HG02588 (cell line): ENCODE data around the gene ABLIM1.
A peak's percentile ranks its signal among the peaks of the same experiment; 100 is the strongest.

Experiments used
- ATAC-seq: cut with Tn5 transposase; IDR thresholded peaks from one replicate; pipeline ENCODE4 v1.9.1; 2021; ENCODE audit warnings: mild to moderate bottlenecking, moderate library complexity; ENCODE audit not compliant: unreplicated experiment

Gene ABLIM1

GRCh38 chr10:114550756-114551635, 107.1 kb downstream of the ABLIM1 start:
- ATAC-seq: no peak

DNA sequence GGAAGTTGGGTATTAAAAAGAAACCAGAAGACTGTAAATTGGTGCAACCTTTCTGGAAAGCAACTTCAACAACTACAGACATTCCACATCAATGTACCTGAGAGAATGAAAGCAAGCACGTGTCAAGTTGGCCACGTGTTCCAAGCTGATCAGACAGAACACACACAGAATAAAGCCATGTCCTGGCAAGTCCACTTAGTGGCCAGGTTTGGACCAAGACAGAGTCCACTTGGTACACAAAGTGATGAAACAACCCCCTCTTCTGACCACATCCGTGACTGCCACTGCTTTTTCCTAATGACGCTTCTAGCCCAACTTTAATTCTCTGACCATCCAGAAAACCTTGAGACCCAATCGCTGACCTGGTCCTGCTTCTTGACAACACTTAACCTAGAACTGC, 109.4 kb downstream of the ABLIM1 start:
- ATAC-seq: no peak

DNA sequence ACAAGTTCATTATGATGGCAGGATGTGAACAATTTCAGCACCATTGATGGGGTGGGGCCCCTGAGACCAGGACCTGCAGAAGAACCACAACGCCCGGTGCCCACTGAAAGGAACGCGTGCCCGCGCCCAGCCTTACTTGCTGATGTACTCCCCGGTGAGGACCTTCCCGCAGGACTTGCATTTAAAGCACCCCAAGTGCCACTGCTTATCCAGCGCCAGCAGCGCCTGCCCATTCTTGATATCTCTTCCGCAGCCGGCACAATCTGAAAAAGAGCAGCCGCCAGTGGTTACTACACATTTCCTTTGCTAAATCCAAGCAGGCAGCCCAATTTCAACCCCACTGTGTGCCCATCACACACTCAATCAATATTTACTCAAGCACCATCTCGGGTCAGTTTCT, 110.6 kb downstream of the ABLIM1 start:
- ATAC-seq: no peak

- no peak for ATAC-seq
Measured at GRCh38 chr10:114547056-114547455, 111.0 kb downstream of the ABLIM1 start.

DNA sequence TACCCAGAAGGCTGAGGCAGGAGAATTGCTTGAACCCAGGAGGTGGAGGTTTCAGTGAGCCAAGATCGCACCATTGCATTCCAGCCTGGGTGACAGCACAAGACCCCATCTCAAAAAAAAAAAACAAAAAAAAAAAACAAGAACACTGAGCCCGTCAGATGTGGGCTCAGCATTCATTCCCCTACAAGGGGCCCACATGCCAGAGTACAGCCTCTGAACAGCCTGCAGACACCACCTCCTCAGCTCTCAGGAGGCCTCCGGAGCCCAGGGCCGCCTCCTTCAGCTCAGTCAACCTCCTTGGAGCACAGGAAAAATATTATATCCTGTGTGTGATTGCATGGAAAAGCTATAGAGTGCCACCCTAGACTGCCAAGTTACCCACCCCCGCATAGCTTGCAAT, 112.3 kb downstream of the ABLIM1 start:
- no peak for ATAC-seq

- no peak for ATAC-seq
Measured at GRCh38 chr10:114545071-114545470, 113.0 kb downstream of the ABLIM1 start.

GRCh38 chr10:114544045-114544659, 113.9 kb downstream of the ABLIM1 start:
- ATAC-seq: peak; percentile 98

DNA sequence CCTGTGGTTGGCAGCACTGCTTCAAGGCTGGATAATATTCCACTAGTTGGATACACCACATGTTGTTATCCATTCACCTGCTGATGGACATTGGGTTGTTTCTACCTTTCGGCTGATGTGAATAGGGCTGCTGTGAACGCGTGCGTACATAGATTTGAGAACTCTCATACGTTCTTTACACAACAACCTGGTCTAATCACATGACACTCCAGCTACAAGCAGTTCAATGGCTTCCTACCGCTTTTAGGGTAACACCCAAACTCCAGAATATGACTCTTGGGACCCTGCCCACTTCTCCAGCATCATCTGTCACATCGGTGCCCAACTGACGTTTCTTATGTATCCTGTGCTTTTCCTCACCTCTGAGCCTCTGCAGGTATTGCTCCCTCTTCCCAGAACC, 114.6 kb downstream of the ABLIM1 start:
- no peak for ATAC-seq

DNA sequence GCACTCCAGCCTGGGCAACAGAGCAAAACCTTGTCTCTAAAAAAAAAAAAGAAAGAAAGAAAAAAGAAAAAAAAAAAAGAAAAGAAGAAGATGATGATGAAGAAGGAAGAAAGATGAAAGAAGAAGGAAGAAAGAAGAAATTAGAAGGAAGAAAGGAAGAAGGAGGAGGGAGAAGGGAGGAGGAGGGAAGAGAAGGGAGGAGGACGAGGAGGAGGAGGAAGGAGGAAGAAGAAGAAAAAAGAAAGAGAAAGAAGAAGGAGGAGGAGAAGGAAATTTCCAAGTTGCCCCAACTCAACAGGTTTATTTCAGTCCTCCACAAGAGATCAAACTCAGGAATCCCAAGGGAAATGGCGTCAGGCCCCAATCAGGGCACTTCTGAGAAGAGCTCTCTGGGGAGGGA, 115.7 kb downstream of the ABLIM1 start:
- ATAC-seq: no peak

DNA sequence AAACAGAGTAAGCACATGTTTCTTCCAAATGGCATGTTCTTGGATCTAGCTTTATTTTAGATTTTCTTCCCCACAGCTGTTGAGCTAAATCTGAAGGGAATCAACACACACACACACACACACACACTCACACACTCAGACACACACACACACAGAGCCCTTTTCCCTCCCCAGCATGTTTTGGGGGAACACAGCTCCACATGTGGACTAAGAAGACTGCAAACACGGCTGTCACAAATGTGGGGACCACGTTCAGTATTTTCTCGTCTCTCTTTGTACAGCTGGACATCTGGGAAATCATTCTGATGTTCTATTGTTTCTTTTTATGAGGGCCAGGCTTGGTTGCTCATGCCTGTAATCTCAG, 116.3 kb downstream of the ABLIM1 start:
- ATAC-seq: no peak

DNA sequence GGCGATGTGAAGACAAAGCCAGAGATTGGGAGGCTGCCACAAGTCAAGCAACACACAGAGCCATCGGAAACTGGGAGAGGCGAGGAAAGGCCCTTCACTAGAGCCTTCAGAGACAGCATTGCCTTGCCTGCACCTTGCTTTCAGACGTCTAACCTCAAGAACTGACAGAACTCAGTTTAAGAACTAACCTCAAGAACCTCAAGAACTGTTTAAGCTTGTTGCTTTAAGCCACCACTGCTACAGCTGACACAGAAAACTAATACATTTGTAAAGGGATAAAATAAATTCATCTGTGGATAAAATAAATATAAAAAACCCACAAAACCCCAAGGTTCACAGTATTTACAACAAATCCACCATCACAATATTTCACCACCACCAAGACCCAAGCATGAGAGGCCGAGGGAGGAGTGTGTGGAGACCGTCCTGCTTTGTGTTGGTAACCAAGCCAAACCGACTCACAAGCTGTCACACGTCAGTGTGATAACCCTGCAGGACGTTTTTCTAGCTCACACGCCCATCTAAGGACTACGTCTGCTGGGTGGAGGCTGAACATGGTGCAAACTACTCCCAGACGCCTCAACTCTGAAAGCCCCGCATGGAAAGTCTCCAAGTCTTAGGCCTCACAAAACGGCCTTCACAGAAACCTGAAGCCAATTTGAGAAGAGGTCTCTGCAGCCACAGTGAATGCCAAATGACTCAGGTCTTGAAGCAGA, 116.8 kb downstream of the ABLIM1 start:
- no peak for ATAC-seq

DNA sequence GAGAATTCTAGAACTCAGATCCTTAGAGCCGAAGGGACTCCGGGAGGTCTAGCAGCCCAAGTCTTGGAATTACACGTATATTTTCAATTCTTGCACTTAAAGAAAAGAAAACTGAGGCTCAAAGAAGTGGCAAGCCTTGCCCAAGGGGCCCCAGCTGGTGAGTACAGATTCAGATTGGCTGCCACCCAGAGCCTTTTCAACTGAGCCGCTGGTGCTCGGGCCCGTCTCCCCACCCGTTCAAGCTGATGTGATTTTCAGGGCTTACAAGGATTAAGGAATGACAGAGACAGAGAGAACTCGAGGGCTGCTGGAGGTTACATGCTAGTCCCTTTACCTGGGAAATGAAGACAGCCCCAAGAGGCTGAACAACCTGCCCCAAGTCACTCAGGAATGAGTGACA, 117.8 kb downstream of the ABLIM1 start:
- no peak for ATAC-seq

- no peak for ATAC-seq
Measured at GRCh38 chr10:114539623-114540022, 118.5 kb downstream of the ABLIM1 start.

DNA sequence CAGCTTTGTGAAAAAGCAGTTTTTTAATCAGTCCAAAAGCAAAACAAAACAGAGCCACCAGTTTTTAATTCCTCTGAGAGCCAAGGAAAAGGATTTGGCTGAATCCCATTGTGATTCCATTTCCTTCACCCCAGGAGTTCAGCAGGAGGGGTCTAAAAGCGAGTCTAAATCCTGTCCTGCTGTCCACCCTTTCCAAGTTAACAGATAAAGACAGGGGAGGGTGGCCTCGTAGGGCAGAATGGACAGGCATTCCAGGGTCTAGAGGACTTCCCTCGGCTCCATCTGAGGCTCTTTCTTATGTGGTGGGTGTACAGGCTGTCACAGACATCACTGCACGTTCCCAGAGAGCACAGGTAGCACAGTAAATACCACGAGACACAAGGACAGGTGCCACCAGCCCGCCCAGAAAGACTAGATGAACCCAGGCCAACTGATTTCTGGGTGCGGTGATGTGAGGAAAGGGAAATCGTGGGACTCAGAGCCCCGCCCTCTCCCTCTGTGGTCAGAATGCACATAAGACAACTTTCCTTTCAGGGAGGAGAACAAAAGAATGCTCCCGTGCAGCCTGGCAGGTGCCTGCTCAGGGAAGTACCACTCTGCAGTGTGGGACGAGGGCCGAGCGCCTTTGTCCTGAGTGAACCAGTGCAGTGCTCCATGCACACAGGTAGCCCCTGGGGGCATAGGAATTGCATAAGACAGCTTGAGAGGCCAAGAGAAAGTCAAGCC, 119.7 kb downstream of the ABLIM1 start:
- no peak for ATAC-seq

DNA sequence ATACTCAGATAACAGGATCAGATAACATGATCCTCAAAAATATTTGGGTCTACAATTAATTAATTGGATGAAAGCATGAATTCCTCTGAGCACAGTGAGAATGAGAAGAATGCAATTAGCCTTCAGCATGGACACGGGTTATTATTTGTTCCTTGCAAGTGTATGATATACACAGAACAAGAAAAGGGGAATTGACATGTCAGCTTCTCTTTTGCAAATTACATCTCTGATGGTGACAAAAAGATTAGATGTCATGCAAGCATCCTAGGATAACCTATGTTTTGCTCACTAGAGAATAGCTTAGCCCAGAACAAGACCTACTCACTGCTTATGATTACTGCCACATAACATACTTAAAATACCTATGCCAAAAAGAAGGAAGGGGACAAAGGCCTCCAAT, 120.3 kb downstream of the ABLIM1 start:
- ATAC-seq: no peak

DNA sequence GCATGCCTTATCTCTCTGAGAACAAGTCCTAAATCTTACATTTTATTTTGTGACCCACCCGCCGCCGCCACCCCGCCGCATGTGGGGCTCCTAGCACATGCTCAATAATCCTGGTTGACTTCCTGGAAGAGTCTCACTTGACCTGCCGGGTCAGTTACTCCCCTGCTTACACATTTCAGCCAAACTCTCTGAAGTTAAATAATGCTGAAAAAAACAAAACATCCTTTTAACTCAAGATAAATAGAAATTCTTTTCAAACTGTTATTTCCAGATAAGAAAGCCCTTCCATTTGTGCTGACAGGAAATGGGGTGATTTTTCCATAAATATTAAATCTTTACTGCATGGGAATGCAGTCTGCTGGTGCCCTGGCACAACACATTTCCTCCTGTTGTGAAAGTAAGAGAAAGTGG, 123.5 kb downstream of the ABLIM1 start:
- no peak for ATAC-seq

- no peak for ATAC-seq
Measured at GRCh38 chr10:114532226-114532625, 125.8 kb downstream of the ABLIM1 start.

- ATAC-seq: peak; percentile 95
Measured at GRCh38 chr10:114526504-114527238, 131.4 kb downstream of the ABLIM1 start.

DNA sequence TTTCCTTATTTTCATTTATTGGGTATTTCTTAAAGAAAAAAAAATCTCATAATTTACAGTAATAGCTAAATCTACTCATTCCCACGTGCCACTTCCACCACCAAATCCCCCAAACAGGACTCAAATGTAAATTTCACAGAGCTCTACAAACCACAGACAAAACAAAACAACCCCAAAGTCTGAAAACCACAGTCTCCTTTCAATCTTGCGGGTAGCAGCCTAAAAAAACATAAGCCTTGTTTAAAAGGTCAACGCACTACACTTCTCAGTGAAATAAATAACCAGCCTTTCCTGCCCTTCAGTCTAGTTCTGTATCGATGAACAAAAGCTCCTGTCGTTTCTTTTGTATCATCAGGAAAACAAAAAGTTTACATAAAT, 132.0 kb downstream of the ABLIM1 start:
- peak; percentile 43 for ATAC-seq

DNA sequence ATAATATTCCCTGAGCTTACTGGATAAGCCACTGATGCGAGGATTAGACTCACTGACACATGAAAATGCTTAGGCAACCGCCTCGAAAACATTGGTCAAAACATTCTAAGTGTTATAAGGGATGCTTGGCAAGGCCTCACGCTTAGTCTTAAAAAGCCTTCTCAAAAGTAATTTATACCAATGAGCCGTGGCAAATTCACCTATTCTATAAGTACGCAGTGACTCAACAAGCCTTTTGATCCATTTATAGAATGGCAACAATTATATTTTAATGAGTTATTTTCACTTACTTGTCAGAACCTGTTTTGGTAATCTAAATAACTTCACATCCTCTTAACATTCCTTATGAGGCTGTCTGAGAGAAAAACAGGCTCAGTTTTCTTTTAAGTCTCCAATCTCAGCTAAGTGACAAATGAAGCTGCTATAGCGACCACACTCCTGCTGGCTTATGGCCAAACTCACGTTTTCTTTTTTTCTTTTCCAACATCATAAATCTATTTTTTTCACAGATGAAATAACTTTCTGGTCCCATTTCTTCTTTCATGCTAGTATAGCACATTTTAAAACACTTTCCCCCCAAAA, 132.6 kb downstream of the ABLIM1 start:
- ATAC-seq: no peak
